RPMI8226 (cell line): ENCODE measurements around the gene DUSP12.
A peak's percentile ranks its signal among the peaks of the same experiment; 100 is the strongest.

ENCODE experiments used
- DNase-seq: peaks from one replicate; pipeline ENCODE4 v3.0.0-alpha.2; 2015

The DUSP12 gene

DNA sequence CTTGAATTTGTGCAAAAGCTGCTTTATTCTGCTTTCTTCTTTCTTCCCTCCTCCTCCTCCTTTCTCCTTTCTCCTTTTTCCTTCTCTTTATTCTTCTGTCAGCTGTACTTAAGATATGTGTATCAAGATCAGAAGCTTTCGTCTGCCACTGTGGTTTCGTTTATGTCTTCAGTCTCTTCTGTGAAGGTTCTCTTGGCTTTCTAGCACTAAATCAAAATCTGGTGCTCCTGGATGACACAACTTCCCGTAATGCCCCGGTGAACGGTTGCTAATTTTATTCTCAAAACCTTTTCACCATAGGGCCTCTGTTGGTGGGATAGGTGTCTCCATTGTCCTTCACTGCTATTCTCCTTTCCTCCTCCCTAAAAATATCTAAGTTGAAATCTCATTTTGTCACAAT, 21.6 kb downstream of the DUSP12 start:
- DNase-seq: no peak

DNA sequence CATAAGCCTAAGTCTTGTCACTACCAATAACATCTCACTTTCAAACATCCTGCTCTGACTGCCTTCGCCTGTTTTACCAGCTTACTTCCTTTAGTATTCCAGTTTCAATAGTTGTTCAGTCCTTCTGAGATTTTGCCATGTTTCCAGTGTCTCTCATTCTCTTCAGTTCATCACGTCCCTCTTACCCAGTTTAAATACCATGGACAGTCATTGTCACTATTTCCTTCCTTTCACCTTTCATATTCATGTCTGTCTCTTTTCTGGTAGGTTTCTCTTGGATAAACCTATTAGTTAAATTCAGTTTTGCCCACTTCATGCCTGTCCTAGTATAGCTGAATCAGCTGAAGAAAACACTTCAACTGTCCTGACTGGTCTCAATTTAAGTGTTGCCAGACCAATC, 22.4 kb downstream of the DUSP12 start:
- DNase-seq: no peak

DNA sequence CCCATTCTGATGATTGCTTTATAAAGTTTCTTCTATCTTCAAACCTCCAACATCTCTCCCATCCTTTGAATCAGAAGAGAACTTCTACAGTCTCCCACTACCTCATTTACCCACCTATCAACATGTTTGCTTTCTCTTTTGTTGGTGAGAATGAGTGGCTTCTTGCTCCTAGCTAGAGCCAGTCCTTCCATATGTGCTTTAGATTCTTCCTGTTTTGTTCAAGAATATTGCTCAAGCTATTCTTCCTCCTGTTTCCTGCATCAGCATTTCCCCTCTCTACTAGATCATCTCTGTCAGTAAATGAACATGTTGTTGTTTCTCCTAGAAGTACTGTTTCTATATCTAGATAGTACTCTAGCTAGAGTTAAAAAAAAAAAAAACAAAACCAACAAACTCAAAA, 22.8 kb downstream of the DUSP12 start:
- peak; percentile 43 for DNase-seq

- no peak for DNase-seq
Measured at GRCh38 chr1:161773791-161774190, 24.2 kb downstream of the DUSP12 start.

- no peak for DNase-seq
Measured at GRCh38 chr1:161777261-161777660, 27.7 kb downstream of the DUSP12 start.

- DNase-seq: no peak
Measured at GRCh38 chr1:161778522-161778921, 28.9 kb downstream of the DUSP12 start.

DNA sequence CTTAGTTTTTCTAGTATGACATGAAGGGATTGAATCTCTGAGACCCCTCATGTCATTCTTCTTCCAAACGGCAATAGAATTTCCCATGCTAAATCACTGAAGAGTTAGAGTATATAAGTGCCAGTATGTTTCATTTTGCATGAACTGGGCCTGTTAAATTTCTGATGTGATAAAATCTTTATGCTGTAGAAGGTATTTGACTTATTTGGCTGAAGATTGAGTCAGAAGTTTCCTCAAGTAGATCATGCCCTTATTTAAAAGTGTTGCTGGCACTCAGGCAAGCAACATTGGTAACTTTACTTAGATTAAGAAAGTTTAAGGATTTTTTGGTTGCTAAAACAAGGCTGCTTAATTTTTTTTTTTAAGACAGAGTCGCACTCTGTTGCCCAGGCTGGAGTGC, 29.8 kb downstream of the DUSP12 start:
- DNase-seq: no peak

- DNase-seq: no peak
Measured at GRCh38 chr1:161781995-161782394, 32.4 kb downstream of the DUSP12 start.

DNA sequence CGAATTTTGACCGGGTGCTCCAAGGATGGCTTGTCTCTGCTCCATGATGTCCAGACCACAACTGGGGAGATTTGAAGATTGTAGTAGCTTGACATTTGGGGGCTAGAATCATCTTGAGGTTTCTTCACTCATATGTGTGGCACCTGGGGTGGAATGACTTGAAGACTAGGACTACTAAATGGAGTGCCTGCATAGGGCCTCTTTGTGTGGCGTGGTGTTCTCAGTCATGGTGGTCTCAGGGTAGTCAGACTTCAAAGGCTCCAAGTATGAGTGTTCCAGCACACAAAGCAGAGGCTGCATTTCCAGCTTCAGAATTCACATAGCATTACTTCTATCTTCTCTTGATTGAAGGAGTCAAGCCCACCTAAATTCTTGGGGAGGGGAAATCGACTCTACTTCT, 33.3 kb downstream of the DUSP12 start:
- no peak for DNase-seq

DNA sequence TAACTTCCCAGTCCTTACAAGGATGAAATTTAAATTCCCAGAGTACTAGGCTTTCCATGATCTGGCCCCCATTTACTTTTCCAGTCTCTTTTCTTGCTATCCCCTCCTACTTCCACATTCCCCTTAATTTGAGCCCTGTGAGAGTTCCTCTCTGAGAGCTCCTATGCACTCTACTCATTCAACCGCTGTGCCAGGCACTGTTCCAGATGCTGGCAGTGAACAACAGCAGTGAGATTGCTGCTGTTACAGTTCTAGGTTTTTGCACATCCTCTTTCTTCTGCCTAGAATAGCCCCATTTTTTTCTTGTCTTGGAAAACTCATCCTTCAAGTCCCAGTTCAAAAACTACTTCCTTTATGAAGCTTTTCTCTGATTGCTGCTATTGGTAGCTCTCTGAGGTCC, 35.4 kb downstream of the DUSP12 start:
- no peak for DNase-seq

- DNase-seq: no peak
Measured at GRCh38 chr1:161787355-161787754, 37.8 kb downstream of the DUSP12 start.

GRCh38 chr1:161790587-161791317, 41.2 kb downstream of the DUSP12 start:
- DNase-seq: no peak

GRCh38 chr1:161791904-161792655, 42.5 kb downstream of the DUSP12 start:
- DNase-seq: no peak

GRCh38 chr1:161792740-161793139, 43.2 kb downstream of the DUSP12 start:
- DNase-seq: peak; percentile 66

DNA sequence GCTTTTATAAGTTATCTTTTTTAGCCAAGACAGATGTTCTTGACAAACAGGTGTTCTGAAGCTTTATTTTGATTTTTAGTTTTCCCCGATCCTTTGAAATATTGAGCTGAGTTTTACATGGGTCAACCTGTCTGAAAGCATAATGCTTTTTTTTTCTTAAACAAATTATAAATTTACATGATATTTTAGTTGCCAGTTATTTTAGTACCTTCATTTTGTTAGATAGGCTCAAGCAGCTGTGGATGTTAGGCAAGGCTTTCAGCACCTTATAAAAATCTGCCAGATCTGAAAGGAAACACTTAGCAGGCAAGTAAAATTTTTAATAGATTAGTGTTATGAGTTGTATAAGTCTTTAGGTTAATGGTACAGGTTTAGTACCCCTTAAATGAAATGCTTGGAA, 50.2 kb downstream of the DUSP12 start:
- no peak for DNase-seq

DNA sequence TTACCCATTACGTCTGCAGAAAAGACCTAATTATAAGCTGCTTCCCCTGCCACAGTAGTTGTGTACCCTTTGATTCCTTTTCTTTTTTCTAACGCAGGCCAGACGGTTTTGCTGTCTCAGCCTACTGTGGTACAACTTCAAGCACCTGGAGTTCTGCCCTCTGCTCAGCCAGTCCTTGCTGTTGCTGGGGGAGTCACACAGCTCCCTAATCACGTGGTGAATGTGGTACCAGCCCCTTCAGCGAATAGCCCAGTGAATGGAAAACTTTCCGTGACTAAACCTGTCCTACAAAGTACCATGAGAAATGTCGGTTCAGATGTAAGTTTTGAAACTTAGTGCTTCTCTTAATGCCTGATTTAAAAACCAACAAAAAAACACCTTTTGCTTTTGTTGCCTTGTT, 52.4 kb downstream of the DUSP12 start:
- DNase-seq: peak; percentile 82

GRCh38 chr1:161803181-161803580, 53.6 kb downstream of the DUSP12 start:
- no peak for DNase-seq

DNA sequence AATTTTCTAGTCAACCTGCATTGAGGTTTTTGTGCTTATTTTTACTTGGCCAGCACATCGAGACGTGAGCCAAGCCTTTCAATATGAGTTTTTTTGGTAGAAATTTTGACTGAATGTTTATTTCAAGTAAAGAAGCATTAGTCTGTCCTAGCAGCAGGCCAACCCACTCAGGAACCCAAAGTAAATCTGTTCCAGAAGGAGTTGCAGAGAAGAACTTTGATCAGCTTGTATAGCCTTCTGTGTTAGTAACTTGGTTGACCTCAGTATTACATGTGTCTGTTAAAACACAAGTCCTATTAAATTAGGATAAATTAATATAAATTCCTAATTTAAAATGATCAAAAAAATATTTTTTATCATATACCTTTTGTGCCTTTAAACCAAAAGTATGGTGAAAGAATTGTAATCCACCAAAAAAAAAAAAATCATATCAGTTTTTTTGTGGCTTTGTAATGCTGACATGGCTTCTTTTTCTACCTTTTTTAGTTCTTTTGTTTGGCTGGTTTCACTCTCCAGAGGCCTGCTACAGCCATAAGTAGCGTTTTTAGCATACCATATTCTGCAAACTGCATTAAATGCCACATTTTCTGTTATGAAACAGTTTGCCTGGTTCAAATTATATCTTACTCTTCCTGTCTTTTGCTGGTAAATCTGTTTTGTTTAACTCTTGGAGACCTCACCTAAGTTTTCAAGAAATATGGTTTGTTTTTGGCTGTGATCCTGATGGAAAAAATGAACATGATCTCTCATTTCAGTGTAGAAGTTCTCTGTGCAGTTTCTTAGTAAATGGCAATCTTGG, 56.0 kb downstream of the DUSP12 start:
- DNase-seq: peak; percentile 71
